Measurements from ENCODE around the gene AOPEP.
A peak's percentile ranks its signal among the peaks of the same experiment; 100 is the strongest.

Gene AOPEP

GRCh38 chr9:95085036-95085770 is 358.7 kb downstream of the AOPEP start:
- Histone ChIP-seq H3K4me1 (ENCODE audit: control insufficient read depth in 2 of 2, insufficient read depth in 2 of 2, low read length in 2 of 2) (peaks cover 8 to 11% of the 10 kb centered on the region in 2 donors), H3K36me3 (ENCODE audit: control insufficient read depth in 2 of 2, insufficient read depth in 2 of 2, low read length in 2 of 2) (peaks cover 43 to 49% of the 10 kb centered on the region in 2 donors), H3K4me3 (ENCODE audit: low read length in 2 of 2) (no peak overlapping the region), H3K9ac (ENCODE audit: low read depth in 1 of 2, low read length in 2 of 2) (no peak overlapping the region), H3K9me3 (ENCODE audit: control insufficient read depth in 2 of 2, low read length in 2 of 2) (no peaks in the 10 kb centered on the region), H3K27me3 (ENCODE audit: control insufficient read depth in 2 of 2, insufficient read depth in 2 of 2, low read length in 2 of 2) (no peaks in the 10 kb centered on the region), H3K27ac (ENCODE audit: low read depth in 2 of 2, low read length in 2 of 2) (peak overlapping the region in 1 of 2 donors; percentile 38)

- Histone ChIP-seq H3K4me3 (ENCODE audit: low read length in 2 of 2) (no peak overlapping the region), H3K36me3 (ENCODE audit: control insufficient read depth in 2 of 2, insufficient read depth in 2 of 2, low read length in 2 of 2) (peaks cover 37 to 42% of the 10 kb centered on the region in 2 donors), H3K9ac (ENCODE audit: low read depth in 1 of 2, low read length in 2 of 2) (no peak overlapping the region), H3K27me3 (ENCODE audit: control insufficient read depth in 2 of 2, insufficient read depth in 2 of 2, low read length in 2 of 2) (no peaks in the 10 kb centered on the region), H3K9me3 (ENCODE audit: control insufficient read depth in 2 of 2, low read length in 2 of 2) (no peaks in the 10 kb centered on the region), H3K4me1 (ENCODE audit: control insufficient read depth in 2 of 2, insufficient read depth in 2 of 2, low read length in 2 of 2) (peaks cover 16 to 18% of the 10 kb centered on the region in 2 donors), H3K27ac (ENCODE audit: low read depth in 2 of 2, low read length in 2 of 2) (peak overlapping the region in 1 of 2 donors; percentile 38)
Observed at GRCh38 chr9:95085861-95086563, 359.5 kb downstream of the AOPEP start.

- Histone ChIP-seq H3K9ac (ENCODE audit: low read depth in 1 of 2, low read length in 2 of 2) (no peak overlapping the region), H3K9me3 (ENCODE audit: control insufficient read depth in 2 of 2, low read length in 2 of 2) (no peaks in the 10 kb centered on the region), H3K27me3 (ENCODE audit: control insufficient read depth in 2 of 2, insufficient read depth in 2 of 2, low read length in 2 of 2) (no peaks in the 10 kb centered on the region), H3K36me3 (ENCODE audit: control insufficient read depth in 2 of 2, insufficient read depth in 2 of 2, low read length in 2 of 2) (peaks cover 36 to 38% of the 10 kb centered on the region in 2 donors), H3K4me3 (ENCODE audit: low read length in 2 of 2) (no peak overlapping the region), H3K4me1 (ENCODE audit: control insufficient read depth in 2 of 2, insufficient read depth in 2 of 2, low read length in 2 of 2) (peaks cover 21 to 24% of the 10 kb centered on the region in 2 donors), H3K27ac (ENCODE audit: low read depth in 2 of 2, low read length in 2 of 2) (peak overlapping the region in 1 of 2 donors; percentile 38)
Observed at GRCh38 chr9:95086564-95086955, 360.1 kb downstream of the AOPEP start.

GRCh38 chr9:95087659-95088242 is 361.3 kb downstream of the AOPEP start:
- Histone ChIP-seq H3K4me1 (ENCODE audit: control insufficient read depth in 2 of 2, insufficient read depth in 2 of 2, low read length in 2 of 2) (peaks cover 30 to 33% of the 10 kb centered on the region in 2 donors), H3K9ac (ENCODE audit: low read depth in 1 of 2, low read length in 2 of 2) (no peak overlapping the region), H3K4me3 (ENCODE audit: low read length in 2 of 2) (no peak overlapping the region), H3K36me3 (ENCODE audit: control insufficient read depth in 2 of 2, insufficient read depth in 2 of 2, low read length in 2 of 2) (peaks cover 27 to 29% of the 10 kb centered on the region in 2 donors), H3K9me3 (ENCODE audit: control insufficient read depth in 2 of 2, low read length in 2 of 2) (no peaks in the 10 kb centered on the region), H3K27ac (ENCODE audit: low read depth in 2 of 2, low read length in 2 of 2) (no peak overlapping the region), H3K27me3 (ENCODE audit: control insufficient read depth in 2 of 2, insufficient read depth in 2 of 2, low read length in 2 of 2) (no peaks in the 10 kb centered on the region)

GRCh38 chr9:95088421-95089161 is 362.1 kb downstream of the AOPEP start:
- Histone ChIP-seq H3K4me1 (ENCODE audit: control insufficient read depth in 2 of 2, insufficient read depth in 2 of 2, low read length in 2 of 2) (peaks cover 38 to 40% of the 10 kb centered on the region in 2 donors), H3K9me3 (ENCODE audit: control insufficient read depth in 2 of 2, low read length in 2 of 2) (no peaks in the 10 kb centered on the region), H3K36me3 (ENCODE audit: control insufficient read depth in 2 of 2, insufficient read depth in 2 of 2, low read length in 2 of 2) (peaks cover 18 to 22% of the 10 kb centered on the region in 2 donors), H3K27ac (ENCODE audit: low read depth in 2 of 2, low read length in 2 of 2) (peak overlapping the region; percentile 3 to 32), H3K4me3 (ENCODE audit: low read length in 2 of 2) (no peak overlapping the region), H3K27me3 (ENCODE audit: control insufficient read depth in 2 of 2, insufficient read depth in 2 of 2, low read length in 2 of 2) (no peaks in the 10 kb centered on the region), H3K9ac (ENCODE audit: low read depth in 1 of 2, low read length in 2 of 2) (no peak overlapping the region)

- Histone ChIP-seq H3K4me3 (ENCODE audit: low read length in 2 of 2) (no peak overlapping the region), H3K9ac (ENCODE audit: low read depth in 1 of 2, low read length in 2 of 2) (no peak overlapping the region)
Observed at GRCh38 chr9:95089257-95090022, 362.9 kb downstream of the AOPEP start.

GRCh38 chr9:95090023-95090791 is 363.7 kb downstream of the AOPEP start:
- Histone ChIP-seq H3K9ac (ENCODE audit: low read depth in 1 of 2, low read length in 2 of 2) (peak overlapping the region in 1 of 2 donors; percentile 6), H3K36me3 (ENCODE audit: control insufficient read depth in 2 of 2, insufficient read depth in 2 of 2, low read length in 2 of 2) (peaks cover 11 to 15% of the 10 kb centered on the region in 2 donors), H3K27me3 (ENCODE audit: control insufficient read depth in 2 of 2, insufficient read depth in 2 of 2, low read length in 2 of 2) (no peaks in the 10 kb centered on the region), H3K9me3 (ENCODE audit: control insufficient read depth in 2 of 2, low read length in 2 of 2) (no peaks in the 10 kb centered on the region), H3K27ac (ENCODE audit: low read depth in 2 of 2, low read length in 2 of 2) (peak overlapping the region; percentile 40 to 78), H3K4me3 (ENCODE audit: low read length in 2 of 2) (no peak overlapping the region), H3K4me1 (ENCODE audit: control insufficient read depth in 2 of 2, insufficient read depth in 2 of 2, low read length in 2 of 2) (peaks cover 40 to 47% of the 10 kb centered on the region in 2 donors)

More at GRCh38 chr9:95089257-95090022, 362.9 kb downstream of the AOPEP start:
- Histone ChIP-seq H3K9me3 (ENCODE audit: control insufficient read depth in 2 of 2, low read length in 2 of 2) (no peaks in the 10 kb centered on the region), H3K36me3 (ENCODE audit: control insufficient read depth in 2 of 2, insufficient read depth in 2 of 2, low read length in 2 of 2) (peaks cover 17 to 19% of the 10 kb centered on the region in 2 donors), H3K4me1 (ENCODE audit: control insufficient read depth in 2 of 2, insufficient read depth in 2 of 2, low read length in 2 of 2) (peaks cover 40 to 47% of the 10 kb centered on the region in 2 donors), H3K27ac (ENCODE audit: low read depth in 2 of 2, low read length in 2 of 2) (peak overlapping the region; percentile 40 to 78), H3K27me3 (ENCODE audit: control insufficient read depth in 2 of 2, insufficient read depth in 2 of 2, low read length in 2 of 2) (no peaks in the 10 kb centered on the region)

GRCh38 chr9:95090871-95091577 is 364.5 kb downstream of the AOPEP start:
- no peaks in the 10 kb centered on the region for H3K27me3 ChIP-seq (ENCODE audit: control insufficient read depth in 2 of 2, insufficient read depth in 2 of 2, low read length in 2 of 2)
- H3K36me3 ChIP-seq (ENCODE audit: control insufficient read depth in 2 of 2, insufficient read depth in 2 of 2, low read length in 2 of 2): peaks cover 5 to 7% of the 10 kb centered on the region in 2 donors
- peak overlapping the region; percentile 6 to 37 for H3K9ac ChIP-seq (ENCODE audit: low read depth in 1 of 2, low read length in 2 of 2)
- H3K4me3 ChIP-seq (ENCODE audit: low read length in 2 of 2): no peak overlapping the region
- no peaks in the 10 kb centered on the region for H3K9me3 ChIP-seq (ENCODE audit: control insufficient read depth in 2 of 2, low read length in 2 of 2)
- peaks cover 40 to 47% of the 10 kb centered on the region in 2 donors for H3K4me1 ChIP-seq (ENCODE audit: control insufficient read depth in 2 of 2, insufficient read depth in 2 of 2, low read length in 2 of 2)
- peak overlapping the region; percentile 69 to 78 for H3K27ac ChIP-seq (ENCODE audit: low read depth in 2 of 2, low read length in 2 of 2)

Measured in mucosa of rectum (tissue), 2 donors.